Measurements from ENCODE around the gene PTPRD.

DNA sequence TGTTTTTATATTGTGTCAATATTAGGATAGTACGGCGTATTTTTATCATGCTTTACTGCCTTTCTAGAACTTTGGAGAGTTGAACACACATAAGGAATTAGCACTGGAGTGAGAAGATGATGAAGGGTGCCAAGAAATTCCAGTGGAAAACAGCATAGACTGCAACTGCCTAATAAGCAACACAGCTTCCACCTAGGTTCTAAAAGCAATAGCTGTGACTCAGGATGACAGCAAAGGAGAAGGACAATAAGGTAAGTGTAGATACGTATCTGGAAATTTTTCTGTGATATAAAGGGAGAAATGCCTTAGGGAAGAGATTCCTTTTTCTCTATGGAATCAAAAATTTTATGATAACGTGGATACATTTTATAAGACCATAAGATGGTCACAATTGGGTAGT is 7.4 kb downstream of the PTPRD start:
- TF ChIP-seq CTCF (IDR thresholded peaks at IDR 0.05 in 8 of 11, conservative IDR thresholded peaks at IDR 0.05 in 3 of 11) = no peak
- TF ChIP-seq POLR2AphosphoS5 (IDR thresholded peaks at IDR 0.05) = no peak
